Neutrophil (primary cell): Measurements from ENCODE around the gene STK17A.

Experiments
- H3K27ac ChIP-seq: fragments of 200-600 bp; sonication (generic); 2 replicates; pipeline ENCODE4 v1.5.1; 2016; ENCODE audit warnings: mild to moderate bottlenecking, moderate library complexity
- H3K27me3 ChIP-seq: fragments of 200-600 bp; sonication (generic); 2 replicates; pipeline ENCODE4 v1.6.0; 2016; ENCODE audit warnings: mild to moderate bottlenecking
- H3K36me3 ChIP-seq: fragments of 200-600 bp; sonication (generic); 2 replicates; pipeline ENCODE4 v1.5.1; 2017
- H3K4me1 ChIP-seq, 2 experiments: fragments of 200-600 bp in 1 of 2; sonication (generic) in 1 of 2; 1 replicate in 1 of 2; 2 replicates in 1 of 2; pipeline versions ENCODE4 v1.5.1 to v1.6.1; 2013 to 2016; ENCODE audit warnings: low read depth in 1 of 2, low read length in 1 of 2, mild to moderate bottlenecking in 1 of 2, moderate library complexity in 1 of 2; ENCODE audit not compliant: control insufficient read depth in 1 of 2, insufficient read depth in 1 of 2
- H3K4me3 ChIP-seq, 2 experiments: fragments of 200-600 bp in 1 of 2; sonication (generic) in 1 of 2; 1 replicate in 1 of 2; 2 replicates in 1 of 2; pipeline ENCODE4 v1.5.1; 2013 to 2016; ENCODE audit warnings: low read depth in 1 of 2, low read length in 1 of 2, mild to moderate bottlenecking in 1 of 2, moderate library complexity in 1 of 2
- H3K9me3 ChIP-seq: fragments of 200-600 bp; sonication (generic); 2 replicates; pipeline ENCODE4 v1.5.1; 2016
- TF ChIP-seq, protein P1 (sequence below): fragments of 200-600 bp; sonication (generic); IDR thresholded peaks from 2 replicates; pipeline ENCODE4 v1.5.1; 2016; ENCODE audit warnings: antibody characterized with exemption

Gene STK17A

DNA sequence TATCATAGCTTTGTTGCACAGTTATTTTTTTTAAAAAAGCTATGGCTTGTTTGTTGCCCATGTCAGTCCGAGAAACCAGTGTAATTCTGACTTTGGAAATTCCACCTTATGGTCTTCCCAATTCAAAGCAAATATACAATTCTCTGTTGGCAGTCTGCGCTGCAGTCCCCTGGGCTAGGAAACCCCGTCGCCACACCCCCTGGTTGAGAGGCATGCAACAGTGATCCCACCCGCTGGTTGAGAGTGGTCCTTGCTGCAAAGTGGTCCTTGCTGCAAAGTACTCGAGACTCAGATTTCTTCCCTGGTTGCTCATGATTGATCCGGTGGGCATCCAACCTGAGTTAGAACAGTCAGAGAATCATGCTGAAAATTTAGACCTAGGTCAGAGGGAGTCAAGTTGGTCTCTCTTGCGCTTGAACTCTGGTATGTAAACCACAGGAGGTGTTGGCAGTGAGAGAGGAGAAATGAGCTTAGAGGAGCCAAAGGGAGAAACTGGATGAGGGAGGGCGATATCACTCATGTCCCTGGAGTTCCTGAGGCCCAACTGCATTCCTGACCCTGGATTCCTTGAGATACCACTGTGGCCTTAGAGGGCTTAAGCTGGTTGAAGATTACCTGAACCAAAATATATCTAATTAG, 45.0 kb upstream of the STK17A start:
- no peaks in the 10 kb centered on the region for H3K4me1 ChIP-seq

DNA sequence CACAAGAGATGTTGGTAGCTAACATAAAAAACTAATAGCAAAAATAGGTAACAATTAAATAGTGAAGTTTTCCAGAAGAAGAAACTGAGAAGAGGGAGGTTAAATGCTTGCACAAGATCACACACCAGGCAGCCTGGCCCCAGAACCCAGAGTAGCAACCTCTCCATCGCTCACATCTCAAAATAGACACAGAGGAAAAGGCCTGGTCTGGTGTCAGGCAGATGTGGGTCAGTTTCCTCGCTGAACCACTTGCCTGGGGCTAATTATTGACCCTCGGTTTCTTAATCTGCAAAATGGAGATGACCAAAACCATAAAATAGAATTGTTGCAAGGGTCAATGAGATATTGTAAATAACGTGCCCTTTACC, 44.5 kb upstream of the STK17A start:
- TF ChIP-seq, protein P1, sequence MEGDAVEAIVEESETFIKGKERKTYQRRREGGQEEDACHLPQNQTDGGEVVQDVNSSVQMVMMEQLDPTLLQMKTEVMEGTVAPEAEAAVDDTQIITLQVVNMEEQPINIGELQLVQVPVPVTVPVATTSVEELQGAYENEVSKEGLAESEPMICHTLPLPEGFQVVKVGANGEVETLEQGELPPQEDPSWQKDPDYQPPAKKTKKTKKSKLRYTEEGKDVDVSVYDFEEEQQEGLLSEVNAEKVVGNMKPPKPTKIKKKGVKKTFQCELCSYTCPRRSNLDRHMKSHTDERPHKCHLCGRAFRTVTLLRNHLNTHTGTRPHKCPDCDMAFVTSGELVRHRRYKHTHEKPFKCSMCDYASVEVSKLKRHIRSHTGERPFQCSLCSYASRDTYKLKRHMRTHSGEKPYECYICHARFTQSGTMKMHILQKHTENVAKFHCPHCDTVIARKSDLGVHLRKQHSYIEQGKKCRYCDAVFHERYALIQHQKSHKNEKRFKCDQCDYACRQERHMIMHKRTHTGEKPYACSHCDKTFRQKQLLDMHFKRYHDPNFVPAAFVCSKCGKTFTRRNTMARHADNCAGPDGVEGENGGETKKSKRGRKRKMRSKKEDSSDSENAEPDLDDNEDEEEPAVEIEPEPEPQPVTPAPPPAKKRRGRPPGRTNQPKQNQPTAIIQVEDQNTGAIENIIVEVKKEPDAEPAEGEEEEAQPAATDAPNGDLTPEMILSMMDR = no peak
- H3K27ac ChIP-seq = no peak overlapping the region
- no peaks in the 10 kb centered on the region for H3K27me3 ChIP-seq
- H3K4me3 ChIP-seq = no peak overlapping the region
- H3K36me3 ChIP-seq = no peaks in the 10 kb centered on the region
- H3K4me1 ChIP-seq = no peaks in the 10 kb centered on the region
- no peaks in the 10 kb centered on the region for H3K9me3 ChIP-seq

More for the DNA sequence above, 45.0 kb upstream of the STK17A start:
- TF ChIP-seq, protein P1 = no peak
- Histone ChIP-seq H3K4me3 (no peak overlapping the region), H3K27ac (no peak overlapping the region), H3K36me3 (no peaks in the 10 kb centered on the region), H3K27me3 (no peaks in the 10 kb centered on the region), H3K9me3 (no peaks in the 10 kb centered on the region)

DNA sequence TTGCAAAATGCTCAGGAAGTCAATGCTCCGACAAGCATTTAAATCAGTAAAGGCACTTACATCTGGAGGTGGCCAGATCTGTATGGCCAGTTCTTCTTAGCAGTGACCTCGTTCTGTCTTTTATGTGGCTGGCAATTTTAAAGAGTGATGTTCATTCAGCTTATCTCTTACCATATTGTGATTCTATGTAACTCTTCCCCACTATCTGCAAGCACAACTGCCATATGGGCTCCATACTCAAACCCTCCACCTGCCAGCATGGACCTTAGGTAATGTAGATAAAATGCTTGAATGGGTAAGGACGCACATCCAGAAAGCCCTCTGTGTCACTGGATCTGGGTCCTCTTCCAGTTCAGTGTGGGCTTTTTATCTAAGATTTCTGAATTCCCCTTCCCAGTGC, 42.4 kb upstream of the STK17A start:
- TF ChIP-seq, protein P1 = no peak
- Histone ChIP-seq H3K27me3 (no peaks in the 10 kb centered on the region), H3K27ac (no peak overlapping the region), H3K4me3 (no peak overlapping the region), H3K4me1 (no peaks in the 10 kb centered on the region), H3K36me3 (no peaks in the 10 kb centered on the region), H3K9me3 (no peaks in the 10 kb centered on the region)

DNA sequence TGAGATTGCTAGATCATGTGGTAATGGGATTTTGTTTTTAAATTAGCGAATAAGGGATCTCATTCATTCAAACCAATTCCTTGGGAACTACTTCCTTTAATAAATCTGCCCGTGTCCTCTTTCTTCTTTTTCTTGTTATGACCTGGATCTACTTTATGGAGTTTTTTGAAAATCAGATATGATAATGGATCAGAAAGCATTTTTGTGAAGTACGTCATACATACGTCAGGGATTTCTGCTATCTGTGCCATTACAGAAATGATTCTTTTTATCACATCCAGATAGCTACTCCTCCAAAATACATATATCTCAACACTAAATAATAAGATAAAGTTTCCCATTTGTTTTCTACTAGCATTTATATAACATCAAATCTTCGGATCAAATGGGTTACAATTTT, 40.2 kb upstream of the STK17A start:
- H3K9me3 ChIP-seq = no peaks in the 10 kb centered on the region
- H3K4me3 ChIP-seq = no peak overlapping the region
- no peaks in the 10 kb centered on the region for H3K27me3 ChIP-seq
- TF ChIP-seq, protein P1 = no peak
- no peaks in the 10 kb centered on the region for H3K36me3 ChIP-seq
- no peaks in the 10 kb centered on the region for H3K4me1 ChIP-seq
- no peak overlapping the region for H3K27ac ChIP-seq

DNA sequence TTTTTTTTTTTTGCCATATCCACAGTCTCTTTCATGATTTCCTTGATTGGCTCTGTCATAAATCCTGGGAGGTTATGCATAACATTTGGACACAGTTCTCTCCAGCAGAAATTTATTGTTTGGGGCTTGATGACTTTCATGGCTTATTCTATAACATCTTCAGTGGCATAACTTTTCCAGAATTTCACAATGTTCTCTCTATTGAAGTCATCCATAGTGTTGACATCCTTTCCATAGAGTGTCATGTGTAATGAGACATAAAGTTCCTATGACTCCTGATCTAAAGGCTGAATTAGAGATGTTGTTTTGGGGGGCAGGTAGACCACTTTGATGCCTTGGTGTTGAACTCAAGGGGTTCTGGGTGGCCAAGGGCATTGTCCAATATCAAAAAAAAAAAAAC, 36.7 kb upstream of the STK17A start:
- Histone ChIP-seq H3K4me3 (no peak overlapping the region), H3K4me1 (no peaks in the 10 kb centered on the region), H3K27me3 (no peaks in the 10 kb centered on the region), H3K36me3 (no peaks in the 10 kb centered on the region), H3K27ac (no peak overlapping the region), H3K9me3 (no peaks in the 10 kb centered on the region)
- TF ChIP-seq, protein P1 = no peak

DNA sequence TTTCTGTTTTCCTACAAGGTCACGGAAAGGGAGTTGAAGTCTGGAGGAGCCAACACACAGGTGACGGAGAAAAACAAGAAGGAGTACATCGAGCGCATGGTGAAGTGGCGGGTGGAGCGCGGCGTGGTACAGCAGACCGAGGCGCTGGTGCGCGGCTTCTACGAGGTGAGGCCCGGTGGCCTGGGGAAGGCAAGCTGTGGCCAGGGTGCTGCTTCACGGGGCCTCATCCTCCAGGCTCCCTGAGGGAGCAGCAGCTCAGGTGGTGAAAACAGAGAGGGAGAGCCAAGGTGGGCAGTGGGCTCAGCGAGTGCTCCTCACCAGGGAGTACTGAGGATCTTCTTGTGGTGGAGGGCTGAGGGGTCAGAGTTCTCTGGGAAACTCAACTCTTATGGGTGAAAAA, 32.5 kb upstream of the STK17A start:
- Histone ChIP-seq H3K9me3 (no peaks in the 10 kb centered on the region), H3K27ac (no peak overlapping the region), H3K4me3 (no peak overlapping the region), H3K27me3 (no peaks in the 10 kb centered on the region), H3K36me3 (no peaks in the 10 kb centered on the region), H3K4me1 (peaks cover 0 to 12% of the 10 kb centered on the region in 2 experiments)
- TF ChIP-seq, protein P1 = no peak
